HG03095 (cell line): ENCODE measurements around the gene PDE9A.

Experiments used
- ATAC-seq: cut with Tn5 transposase; IDR thresholded peaks from one replicate; pipeline ENCODE4 v1.9.1; 2021; ENCODE audit warnings: moderate library complexity; ENCODE audit not compliant: unreplicated experiment

The PDE9A gene

DNA sequence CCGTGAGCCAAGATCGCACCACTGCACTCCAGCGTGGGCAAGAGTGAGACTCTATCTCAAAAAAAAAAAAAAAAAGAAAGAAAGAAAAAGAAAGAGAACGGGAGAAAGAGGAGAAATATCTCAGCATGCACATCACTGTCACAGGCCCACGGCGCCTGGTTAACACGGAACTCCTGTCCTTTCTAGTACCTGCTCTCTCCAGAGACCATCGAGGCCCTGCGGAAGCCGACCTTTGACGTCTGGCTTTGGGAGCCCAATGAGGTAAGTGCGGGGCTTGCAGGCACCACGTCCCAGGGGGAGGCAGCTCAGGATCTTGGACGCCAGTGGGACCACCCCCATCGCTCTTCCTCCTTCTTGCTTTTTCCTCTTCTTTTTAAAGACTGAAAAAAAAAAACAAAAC lies 100.4 kb downstream of the PDE9A start:
- no peak for ATAC-seq

DNA sequence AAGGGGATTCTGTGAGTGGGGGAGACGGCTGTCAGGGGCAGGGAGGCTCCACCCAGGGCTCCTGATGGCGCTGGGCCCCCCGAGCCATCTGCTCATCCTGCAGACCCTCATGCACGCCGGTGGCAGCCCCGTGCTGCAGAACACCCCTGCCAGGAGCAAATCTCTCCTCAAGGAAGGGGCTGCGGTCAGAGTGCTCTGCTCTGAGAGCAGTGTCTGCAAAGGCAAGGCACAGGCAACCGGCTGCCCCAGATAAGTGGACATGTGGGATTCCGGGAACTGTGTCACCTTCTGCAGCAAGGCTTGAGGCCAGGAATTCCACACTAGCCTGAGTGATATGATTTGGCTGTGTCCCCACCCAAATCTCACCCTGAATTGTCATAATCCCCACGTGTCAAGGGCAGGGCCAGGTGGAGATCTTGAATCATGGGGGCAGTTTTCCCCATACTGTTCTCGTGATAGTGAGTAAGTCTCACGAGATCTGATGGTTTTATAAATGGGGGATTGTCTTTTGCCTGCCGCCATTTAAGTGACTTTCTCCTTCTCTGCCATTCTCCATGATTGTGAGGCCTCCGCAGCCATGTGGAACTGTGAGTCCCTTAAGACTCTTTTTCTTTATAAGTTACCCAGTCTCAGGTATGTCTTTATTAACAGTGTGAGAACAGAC lies 101.0 kb downstream of the PDE9A start:
- ATAC-seq = no peak

DNA sequence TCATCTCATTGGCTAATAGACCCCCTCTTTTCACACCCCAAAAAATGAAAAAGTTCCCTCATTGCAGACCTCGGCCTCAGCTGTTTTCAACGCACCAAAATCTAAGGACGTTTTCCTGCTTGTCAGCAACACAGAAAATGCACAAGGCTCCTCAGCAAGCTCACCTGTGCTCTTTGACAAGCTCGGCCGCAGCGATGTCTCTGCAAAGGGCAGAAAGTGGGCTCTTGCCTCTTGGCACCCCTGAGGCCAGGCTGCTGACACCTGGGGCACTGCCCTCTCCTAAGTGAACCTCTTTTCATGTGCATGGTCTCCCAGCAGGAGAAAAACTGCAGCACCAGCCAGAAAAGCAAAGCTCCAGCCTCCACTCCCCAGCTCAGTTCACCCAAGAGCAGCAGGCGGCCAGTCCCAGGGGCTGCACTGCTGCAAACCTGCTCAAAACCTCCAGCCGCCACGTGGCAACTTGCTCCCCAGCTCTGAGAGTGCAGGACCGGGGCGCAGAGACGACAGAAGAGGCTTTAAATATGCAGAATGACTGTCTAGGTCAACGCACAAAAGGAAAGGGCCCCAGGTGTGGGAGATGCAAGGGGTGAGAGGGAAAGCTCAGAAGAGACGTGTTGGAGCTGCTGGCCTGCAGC lies 101.7 kb downstream of the PDE9A start:
- ATAC-seq = no peak

DNA sequence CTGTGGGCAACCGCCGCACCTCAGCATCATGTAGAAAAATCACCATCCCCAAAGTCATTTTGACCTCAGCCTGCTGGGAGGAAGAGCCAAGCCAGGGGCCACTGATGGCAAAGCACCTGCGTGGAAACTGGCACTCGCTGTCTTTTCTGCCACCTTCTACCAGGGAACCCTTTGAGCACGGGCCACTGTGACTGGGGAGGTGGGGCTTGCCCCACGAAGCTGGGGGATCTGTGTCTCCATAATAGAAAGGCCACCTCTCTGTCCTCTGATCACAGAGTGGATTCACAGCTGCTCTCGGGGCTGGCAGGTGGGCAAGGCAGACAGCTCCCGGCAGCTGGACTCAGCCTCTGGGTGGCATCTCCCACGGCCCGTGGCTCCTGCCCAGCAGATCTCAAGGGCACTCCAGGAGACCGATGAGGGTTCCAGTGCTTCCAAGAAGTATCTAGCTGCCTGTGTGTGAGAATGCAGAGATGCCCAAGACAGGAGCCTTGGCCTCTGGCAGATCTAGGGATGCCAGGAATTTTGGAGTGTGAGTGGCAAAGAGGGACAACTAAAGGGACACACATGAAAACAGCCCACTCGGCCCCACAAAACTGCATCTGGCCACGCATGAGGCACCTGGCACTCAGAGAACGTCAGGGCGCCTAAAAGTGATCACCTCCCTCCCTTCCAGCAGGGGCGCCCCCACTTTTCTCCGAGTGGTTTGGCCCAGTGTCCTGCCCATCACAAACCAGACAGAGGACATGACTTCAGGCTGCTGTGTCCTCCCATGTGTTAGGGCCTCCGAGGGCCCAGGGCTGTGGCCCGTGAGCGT lies 102.6 kb downstream of the PDE9A start:
- no peak for ATAC-seq

DNA sequence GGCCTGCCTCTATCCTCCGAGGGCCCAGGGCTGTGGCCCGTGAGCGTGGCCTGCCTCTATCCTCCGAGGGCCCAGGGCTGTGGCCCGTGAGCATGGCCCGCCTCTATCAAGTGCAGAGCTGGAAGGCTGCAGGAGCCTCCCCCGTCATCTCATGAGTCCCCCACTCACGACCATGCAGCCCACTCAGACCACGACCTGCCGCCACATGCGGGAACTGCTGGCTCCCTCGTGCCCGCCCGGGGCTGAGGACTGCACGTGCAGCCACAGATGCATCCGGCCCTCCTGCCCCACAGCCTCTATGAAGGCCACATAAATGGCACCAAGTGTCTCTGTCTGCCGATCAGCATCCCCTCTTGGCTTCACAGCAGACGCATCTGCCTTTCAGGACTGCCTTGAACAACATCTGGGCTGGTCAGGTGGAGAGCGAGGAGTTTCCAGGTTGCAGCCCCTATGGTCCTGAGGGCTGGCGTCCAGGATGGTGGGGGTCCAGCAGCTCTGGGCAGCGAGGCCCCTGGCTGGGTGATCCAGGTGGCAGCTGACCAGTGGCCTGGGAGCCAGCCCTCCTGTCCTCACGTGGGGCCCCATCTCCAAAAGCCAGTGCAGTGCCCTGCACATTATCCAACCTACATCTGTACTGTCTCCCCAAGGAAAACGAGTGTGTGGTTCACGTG lies 103.3 kb downstream of the PDE9A start:
- no peak for ATAC-seq

DNA sequence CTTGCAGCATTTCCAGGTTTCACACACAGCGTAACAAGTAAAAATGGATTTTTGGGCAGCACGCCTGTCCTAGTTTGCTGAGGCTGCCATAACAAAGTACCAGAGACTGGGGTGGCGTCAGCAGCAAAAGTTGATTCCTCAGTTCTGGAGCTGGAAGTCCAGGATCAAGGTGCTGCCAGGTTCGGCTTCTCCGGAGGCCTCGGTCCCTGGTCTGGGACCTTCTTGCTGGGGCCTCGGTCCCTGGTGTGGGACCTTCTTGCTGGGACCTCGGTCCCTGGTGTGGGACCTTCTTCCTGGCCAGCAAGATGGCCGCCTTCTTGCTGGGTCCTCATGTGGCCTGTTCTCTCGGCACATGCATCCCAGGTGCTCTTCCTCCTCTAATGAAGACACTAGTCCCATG lies 104.0 kb downstream of the PDE9A start:
- ATAC-seq = no peak

DNA sequence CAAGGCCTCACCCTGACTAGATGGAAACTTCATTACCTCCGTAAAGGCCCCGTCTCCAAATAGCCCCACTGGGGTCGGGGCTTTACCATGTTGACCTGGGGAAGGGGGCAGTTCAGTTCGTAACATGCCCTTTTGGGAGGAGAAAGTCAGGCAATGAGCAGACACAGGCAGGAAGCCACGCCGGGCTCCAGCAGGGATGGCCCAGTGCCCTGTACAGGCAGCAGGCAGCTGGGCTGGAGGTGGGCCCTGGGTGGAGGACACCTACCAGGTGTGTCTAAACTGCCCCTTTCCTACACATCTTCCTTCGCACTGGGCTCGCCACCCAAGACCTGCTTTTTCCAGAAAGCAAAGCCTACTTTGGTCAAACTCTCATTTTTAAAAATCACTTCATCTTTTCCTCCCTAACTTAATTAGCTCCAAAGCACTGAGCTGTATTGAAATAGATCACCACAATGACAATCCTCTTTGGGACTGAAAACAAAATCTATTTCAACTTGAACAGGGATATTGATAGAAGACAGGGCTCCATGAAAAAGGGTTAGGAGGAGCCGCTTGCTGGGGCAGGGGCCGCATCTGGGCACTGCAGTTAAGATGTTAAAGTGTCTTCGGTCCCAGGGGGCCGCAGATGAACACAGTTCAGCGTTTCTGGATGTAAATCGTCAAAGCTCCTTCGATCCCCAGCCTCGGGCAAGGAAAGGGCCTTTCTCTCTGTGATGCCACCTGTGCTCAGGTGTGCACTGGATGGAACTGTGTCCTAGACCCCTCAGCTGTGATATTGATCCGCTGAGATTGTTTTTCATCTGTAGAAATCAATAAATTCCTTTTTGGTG lies 104.6 kb downstream of the PDE9A start:
- ATAC-seq = no peak

DNA sequence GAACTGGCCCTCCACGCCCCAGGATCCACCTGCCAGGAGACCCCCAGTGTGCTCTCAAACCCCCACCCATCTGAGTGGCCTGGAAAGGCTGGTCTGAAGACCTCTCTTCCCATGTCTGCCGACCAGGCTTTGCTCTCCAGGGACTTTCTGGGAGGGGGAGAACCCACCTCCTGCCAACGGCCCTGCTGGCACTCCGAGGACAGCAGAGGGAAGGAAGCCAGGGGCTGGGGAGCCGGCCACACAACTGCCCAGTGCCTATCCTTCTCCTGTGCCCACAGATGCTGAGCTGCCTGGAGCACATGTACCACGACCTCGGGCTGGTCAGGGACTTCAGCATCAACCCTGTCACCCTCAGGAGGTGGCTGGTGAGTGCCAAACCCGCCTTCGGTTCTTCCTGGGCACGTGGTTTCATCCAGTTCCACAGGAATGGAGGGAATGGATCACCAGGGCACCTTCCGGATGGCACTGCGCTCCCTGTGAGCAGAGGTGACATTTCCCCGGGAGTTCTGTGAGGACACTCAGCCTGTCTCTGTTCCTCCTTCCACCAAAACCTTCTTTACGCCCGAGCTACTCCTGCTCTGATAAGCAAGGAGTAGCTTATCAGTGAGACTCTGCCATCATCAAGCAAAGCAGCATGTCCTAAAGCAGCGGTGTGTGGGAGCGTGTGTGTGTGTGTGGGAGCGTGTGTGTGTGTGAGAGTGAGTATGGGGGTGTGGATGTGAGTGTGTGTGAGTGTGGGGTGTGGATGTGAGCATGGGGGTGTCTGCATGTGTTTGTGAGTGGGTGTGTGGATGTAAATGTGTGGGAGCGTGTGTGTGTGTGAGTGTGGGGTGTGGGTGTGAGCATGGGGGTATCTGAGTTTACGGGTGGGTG lies 105.5 kb downstream of the PDE9A start:
- ATAC-seq = no peak

DNA sequence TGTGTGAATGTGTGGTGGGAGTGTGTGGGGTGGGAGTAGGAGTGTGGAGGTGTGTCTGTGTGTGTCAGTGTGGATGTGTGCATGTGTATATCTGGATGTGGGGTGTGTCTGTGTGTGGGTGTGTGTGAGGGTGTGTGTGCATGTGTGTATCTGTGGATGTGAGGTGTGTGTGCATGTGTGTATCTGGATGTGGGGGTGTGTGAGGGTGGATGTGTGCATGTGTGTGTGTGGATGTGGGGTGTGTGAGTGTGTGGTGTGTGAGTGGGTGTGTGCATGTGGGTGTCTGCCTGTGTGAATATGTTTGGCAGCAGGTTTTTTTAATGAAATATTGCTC lies 106.1 kb downstream of the PDE9A start:
- no peak for ATAC-seq

DNA sequence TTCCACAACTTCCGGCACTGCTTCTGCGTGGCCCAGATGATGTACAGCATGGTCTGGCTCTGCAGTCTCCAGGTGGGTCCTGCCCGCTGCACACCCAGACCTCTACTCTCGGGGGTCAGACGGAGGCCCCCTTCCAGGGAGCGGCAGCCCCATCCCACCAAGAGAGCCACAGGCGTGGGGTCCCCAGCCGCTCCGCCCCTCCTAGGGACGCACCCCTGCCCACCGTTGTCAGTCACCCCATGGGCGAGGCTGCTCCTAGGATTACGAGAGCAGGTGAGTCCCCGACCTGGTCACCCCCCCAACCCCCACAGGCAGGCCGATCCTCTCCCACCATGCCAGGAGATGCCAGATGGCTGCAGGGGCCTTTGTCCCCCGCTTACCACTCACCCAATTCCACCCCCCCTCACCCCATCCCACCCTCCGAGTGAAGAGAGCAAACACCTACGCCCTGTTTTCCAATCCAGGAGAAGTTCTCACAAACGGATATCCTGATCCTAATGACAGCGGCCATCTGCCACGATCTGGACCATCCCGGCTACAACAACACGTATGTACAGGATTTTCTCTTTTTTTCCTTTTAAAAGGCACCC lies 107.0 kb downstream of the PDE9A start:
- no peak for ATAC-seq

DNA sequence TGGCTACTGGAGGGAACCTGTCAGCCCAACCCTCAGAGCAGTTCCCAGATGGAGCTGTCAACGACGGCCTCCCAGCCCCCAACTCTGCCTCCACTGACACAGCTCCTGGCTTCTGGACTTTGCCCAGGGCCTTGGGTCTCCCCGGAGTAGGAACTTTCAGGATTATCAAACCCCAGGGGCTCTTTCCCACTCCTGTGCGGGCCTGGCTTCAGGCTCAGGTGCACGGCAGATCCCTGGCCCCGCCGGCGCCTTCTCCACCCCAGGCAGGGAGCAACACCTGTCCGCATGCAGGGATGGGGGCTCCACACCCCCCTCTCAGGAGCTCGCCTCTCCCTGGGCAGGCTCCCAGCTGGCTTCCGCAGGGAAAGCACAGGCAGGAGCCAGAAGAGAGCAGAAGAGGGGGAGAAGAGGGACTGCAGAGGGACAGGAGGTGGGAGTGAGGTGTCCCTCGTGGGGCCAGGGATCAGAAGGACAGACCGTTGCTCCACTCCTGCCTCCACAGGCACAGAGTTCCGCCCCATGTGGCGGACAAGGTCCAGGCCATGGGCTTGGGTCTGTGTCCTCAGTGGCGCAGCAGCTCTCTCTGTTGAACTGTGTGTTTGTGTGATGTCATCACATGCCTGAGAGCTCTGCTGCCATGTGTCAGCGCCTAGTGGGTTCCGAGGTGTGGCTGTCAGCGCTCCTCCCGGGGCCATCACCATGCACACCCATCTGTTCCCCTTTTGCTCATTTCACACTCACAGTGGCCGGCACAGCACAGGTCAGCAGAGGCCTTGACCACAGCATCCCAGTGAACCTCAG lies 107.7 kb downstream of the PDE9A start:
- no peak for ATAC-seq

DNA sequence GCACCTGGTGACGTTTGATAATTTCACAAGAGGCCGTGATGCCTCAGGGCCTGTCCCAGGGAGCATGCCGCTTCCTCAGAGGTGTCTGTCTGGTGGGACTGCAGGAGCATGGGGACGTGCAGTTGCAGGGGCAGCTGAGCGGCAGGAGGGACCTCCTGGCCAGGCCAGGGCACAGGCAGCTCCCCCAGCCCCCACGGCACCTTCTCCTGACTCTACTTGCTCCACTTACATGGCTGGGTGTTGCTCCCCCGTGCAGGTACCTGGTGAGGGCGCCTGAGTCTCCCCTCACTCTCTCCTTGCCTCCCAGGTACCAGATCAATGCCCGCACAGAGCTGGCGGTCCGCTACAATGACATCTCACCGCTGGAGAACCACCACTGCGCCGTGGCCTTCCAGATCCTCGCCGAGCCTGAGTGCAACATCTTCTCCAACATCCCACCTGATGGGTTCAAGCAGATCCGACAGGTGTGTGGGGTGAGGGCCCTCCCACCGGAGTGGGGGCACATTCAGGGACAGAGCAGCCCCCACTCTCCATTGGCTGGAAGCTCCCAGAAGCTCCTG lies 108.4 kb downstream of the PDE9A start:
- ATAC-seq = no peak

DNA sequence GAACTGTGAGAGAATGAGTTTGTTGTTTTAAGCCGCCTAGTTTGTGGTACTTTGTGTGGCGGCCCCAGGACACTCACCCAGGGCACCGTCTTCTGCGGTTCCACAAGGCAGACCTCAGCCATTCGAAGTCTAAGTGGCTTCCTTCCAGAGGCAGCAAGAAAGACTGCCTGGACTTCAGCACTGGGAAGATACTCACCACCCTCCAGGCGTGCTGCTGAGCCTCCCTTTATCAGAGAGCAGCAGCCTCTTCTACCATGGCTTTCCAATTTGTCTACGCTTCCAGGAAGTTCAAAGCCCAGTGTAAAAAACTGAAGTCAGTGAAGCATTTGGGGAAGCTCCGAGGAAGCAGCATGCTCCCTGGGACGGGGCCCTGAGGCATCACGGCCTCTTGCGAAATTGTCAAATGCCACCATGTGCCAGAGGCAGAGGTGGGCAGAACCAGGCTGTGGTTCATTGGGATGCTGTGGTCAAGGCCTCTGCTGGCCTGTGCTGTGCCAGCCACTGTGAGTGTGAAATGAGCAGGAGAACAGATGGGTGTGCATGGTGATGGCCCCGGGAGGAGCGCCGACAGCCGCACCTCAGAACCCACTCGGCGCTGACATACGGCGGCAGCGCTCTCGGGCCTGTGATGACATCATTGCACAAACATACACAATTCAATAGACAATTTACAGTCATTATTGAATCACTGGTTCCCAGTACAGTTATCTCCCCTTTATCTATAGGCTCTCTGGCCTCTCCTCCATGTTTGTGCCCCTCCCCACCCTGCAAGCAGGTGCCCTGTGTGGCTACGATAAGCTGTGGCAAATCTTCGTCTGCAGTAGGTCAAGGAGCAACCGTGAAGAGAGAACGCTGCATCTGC lies 110.4 kb downstream of the PDE9A start:
- ATAC-seq = no peak

DNA sequence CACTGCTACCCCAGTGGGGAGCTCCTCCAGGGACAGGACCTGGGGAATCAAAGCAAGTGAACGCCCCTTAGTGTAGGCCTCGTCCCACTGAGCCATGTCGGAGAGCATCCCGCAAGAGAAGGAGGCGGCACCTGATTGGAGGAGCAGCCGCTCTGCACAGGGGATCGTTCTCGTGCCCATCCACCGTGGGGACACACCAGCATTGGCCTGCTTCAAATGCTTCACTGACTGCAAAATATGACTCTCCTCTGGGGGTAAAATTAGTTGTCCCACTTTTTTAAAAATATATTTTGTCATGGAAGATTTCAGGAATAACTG lies 111.0 kb downstream of the PDE9A start:
- no peak for ATAC-seq

DNA sequence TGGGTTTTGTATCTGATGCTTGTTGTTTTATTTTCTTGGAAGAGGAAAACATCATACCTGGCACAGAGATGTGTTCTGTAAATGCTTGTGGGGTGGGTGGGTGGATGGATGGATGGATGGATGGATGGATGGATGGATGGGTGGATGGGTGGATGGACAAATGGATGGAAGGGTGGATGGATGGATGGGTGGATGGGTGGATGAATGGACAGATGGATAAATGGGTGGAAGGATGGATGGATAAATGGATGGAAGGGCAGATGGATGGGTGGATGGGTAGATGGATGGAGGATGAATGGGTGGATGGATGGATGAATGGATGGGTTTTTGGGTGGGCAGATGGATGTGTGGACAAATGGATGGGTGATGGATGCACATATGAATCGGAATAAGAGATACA lies 111.5 kb downstream of the PDE9A start:
- no peak for ATAC-seq

DNA sequence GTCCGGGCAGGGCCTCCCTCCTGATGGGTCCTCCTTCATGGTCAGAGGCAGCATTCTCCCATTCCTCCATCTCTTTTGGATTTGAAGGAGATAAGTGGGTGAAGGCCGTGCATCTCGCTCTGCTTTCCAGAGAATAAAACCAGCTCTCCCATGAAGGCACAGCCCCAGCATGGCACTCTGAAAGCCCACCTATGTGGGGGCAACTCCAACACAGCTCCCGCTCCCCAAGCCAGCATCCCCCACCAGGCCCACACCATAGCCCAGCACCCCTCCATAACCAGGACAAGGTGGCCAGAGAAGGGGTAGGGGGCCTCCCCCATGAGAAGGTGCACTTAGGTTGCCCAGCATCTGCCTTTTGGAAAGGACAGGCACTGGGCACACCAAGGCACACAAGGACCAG lies 112.2 kb downstream of the PDE9A start:
- no peak for ATAC-seq

DNA sequence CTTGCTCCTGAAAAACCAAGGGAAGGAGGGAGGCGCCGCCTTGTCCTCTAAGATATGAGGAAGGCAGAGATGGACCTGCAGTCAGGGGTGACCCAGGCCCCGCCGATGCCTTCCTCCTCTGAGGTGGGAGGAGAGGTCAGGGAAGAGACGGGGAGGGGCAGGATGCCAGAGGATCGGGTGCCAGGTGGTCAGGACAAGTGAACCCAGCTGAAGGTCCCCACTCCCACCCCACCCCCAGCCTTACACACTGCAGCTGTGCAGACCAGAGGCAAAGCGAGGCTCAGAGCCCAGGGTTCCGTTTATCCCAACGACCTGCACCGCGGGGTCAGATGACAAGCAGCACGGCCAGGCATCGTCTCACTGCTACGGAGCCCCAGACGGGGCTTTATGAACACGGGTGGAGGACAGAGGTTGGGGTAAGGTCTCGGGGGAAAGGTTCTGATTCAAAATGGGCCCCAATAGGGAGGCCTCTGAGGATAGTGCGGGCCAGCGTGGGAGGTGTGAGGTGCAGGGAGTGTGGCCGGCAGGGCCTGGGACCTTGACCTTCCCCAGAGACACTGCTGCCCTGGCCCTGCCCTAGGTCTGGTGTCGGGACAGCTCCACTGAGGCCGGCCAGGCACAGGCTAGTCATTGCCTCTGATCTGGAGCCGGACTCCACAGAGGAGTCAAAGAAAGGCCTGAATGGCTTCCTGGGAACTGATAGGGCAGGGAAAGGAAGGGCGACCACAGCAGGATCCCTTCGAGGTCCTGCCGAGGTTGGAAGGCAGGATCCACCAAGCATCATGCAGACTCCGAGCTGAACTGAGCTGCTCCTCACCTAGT lies 113.5 kb downstream of the PDE9A start:
- no peak for ATAC-seq
